HEK293 (cell line): ENCODE measurements around the gene SLC38A9.

Experiments
- ZNF555 ChIP-seq: fragments of 450-650 bp; formaldehyde crosslinking; conservative IDR thresholded peaks from 2 replicates; pipeline ENCODE4 v1.5.1; 2017; ENCODE audit warnings: missing biosample characterization, mild to moderate bottlenecking, missing genetic modification characterization, inconsistent platforms
- ZNF626 ChIP-seq: fragments of 450-650 bp; sonication (Bioruptor Pico); formaldehyde crosslinking; IDR thresholded peaks from 2 replicates; pipeline ENCODE4 v1.5.1; 2018; ENCODE audit warnings: missing biosample characterization, missing genetic modification characterization, inconsistent platforms
- TF ChIP-seq, protein P1 (sequence below): fragments of 450-650 bp; formaldehyde crosslinking; IDR thresholded peaks from 2 replicates; pipeline ENCODE4 v1.5.1; 2016; ENCODE audit warnings: missing biosample characterization, missing genetic modification characterization
- TF ChIP-seq, protein P2 (sequence below): fragments of 450-650 bp; formaldehyde crosslinking; IDR thresholded peaks from 2 replicates; pipeline ENCODE4 v1.5.1; 2016; ENCODE audit warnings: missing biosample characterization, missing genetic modification characterization

DNA sequence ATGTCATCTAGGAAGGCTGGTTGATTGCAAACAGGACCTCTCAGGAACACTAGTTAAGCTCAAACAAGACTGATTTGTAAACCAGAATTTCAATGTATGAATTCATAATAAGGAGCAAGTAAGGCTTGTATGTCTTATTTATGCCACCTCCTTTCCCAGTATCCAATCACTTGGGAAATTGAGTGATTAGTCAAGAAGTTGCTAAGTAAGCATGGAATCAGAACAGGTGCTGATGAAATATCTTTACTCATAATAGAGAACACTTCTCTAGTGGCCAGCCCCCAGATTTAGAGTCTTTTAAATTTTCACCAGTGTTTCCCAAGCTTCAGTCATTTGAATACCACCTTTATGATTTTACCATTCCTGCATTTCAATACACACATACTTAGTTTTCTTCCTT lies 20.5 kb upstream of the SLC38A9 start:
- TF ChIP-seq ZNF626 (tag by site-specific recombination) (no peak), ZNF555 (tag by site-specific recombination) (no peak)
- TF ChIP-seq, protein P1, sequence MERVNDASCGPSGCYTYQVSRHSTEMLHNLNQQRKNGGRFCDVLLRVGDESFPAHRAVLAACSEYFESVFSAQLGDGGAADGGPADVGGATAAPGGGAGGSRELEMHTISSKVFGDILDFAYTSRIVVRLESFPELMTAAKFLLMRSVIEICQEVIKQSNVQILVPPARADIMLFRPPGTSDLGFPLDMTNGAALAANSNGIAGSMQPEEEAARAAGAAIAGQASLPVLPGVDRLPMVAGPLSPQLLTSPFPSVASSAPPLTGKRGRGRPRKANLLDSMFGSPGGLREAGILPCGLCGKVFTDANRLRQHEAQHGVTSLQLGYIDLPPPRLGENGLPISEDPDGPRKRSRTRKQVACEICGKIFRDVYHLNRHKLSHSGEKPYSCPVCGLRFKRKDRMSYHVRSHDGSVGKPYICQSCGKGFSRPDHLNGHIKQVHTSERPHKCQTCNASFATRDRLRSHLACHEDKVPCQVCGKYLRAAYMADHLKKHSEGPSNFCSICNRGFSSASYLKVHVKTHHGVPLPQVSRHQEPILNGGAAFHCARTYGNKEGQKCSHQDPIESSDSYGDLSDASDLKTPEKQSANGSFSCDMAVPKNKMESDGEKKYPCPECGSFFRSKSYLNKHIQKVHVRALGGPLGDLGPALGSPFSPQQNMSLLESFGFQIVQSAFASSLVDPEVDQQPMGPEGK, result no peak
- TF ChIP-seq, protein P2, sequence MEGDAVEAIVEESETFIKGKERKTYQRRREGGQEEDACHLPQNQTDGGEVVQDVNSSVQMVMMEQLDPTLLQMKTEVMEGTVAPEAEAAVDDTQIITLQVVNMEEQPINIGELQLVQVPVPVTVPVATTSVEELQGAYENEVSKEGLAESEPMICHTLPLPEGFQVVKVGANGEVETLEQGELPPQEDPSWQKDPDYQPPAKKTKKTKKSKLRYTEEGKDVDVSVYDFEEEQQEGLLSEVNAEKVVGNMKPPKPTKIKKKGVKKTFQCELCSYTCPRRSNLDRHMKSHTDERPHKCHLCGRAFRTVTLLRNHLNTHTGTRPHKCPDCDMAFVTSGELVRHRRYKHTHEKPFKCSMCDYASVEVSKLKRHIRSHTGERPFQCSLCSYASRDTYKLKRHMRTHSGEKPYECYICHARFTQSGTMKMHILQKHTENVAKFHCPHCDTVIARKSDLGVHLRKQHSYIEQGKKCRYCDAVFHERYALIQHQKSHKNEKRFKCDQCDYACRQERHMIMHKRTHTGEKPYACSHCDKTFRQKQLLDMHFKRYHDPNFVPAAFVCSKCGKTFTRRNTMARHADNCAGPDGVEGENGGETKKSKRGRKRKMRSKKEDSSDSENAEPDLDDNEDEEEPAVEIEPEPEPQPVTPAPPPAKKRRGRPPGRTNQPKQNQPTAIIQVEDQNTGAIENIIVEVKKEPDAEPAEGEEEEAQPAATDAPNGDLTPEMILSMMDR, result no peak
